Stomach (tissue), 9 donors: ENCODE data around the gene CHTF18. TPM values are rescaled to one million over a fixed set of nuclear protein-coding genes. Genes with fewer than 3 reads are reported as not detected.

Source experiments
- DNase-seq, 2 donors: peaks; one replicate each; pipeline versions ENCODE4 v3.0.0 to v3.0.0-alpha.2; 2013 to 2019
- H3K27ac ChIP-seq, 5 donors: fragments of 200-600 bp in 4 of 5; sonication (generic) in 4 of 5; one replicate each; pipeline ENCODE4 v1.5.1; 2013 to 2019; ENCODE audit warnings: mild to moderate bottlenecking in 1 of 5, moderate library complexity in 1 of 5
- H3K27me3 ChIP-seq, 3 donors: fragments of 200-600 bp; sonication (generic); one replicate each; pipeline ENCODE4 v1.5.1; 2017 to 2019; ENCODE audit warnings: mixed run types in 1 of 3
- H3K36me3 ChIP-seq, 4 donors: fragments of 200-600 bp; sonication (generic); 1 replicate in 3 of 4; 2 replicates in 1 of 4; pipeline ENCODE4 v1.5.1; 2016 to 2019
- H3K4me1 ChIP-seq, 4 donors: fragments of 200-600 bp; sonication (generic); one replicate each; pipeline ENCODE4 v1.5.1; 2016 to 2019
- H3K4me3 ChIP-seq, 4 donors: fragments of 200-600 bp; sonication (generic) in 3 of 4; one replicate each; pipeline ENCODE4 v1.5.1; 2016 to 2019; ENCODE audit warnings: mild to moderate bottlenecking in 1 of 4
- H3K9me3 ChIP-seq, 4 donors: fragments of 200-600 bp; sonication (generic); one replicate each; pipeline ENCODE4 v1.5.1; 2016 to 2019
- CTCF ChIP-seq, 7 experiments: fragments of 450-650 bp in 4 of 7; fragments of 200-600 bp in 3 of 7; sonication (generic) in 3 of 7; IDR thresholded peaks; one replicate each; pipeline ENCODE4 v1.5.1; 2016 to 2019; ENCODE audit warnings: antibody characterized with exemption in 7 of 7, control low read depth in 2 of 7, mild to moderate bottlenecking in 1 of 7
- EP300 ChIP-seq: sonication (generic); formaldehyde crosslinking; IDR thresholded peaks from one replicate; pipeline ENCODE4 v1.6.1; 2017; ENCODE audit warnings: antibody characterized with exemption
- POLR2A ChIP-seq, 4 donors: fragments of 450-650 bp; IDR thresholded peaks; one replicate each; pipeline ENCODE4 v1.6.1; 2016; ENCODE audit warnings: antibody characterized with exemption in 4 of 4, control low read depth in 2 of 4, mild to moderate bottlenecking in 1 of 4, moderate library complexity in 1 of 4
- POLR2AphosphoS5 ChIP-seq, 3 donors: sonication (generic); formaldehyde crosslinking; IDR thresholded peaks; one replicate each; pipeline ENCODE4 v1.6.1; 2016; ENCODE audit warnings: antibody characterized with exemption in 3 of 3
- WGBS, 5 donors: extraction: QIAGEN DNeasy Blood & Tissue Kit in 3 of 5; methylation state at CpG; one replicate each; pipeline versions ENCODE4 v1.1.5 to v1.1.7; 2013 to 2018; 5-methylcytosine and 5-hydroxymethylcytosine counted together
- intact Hi-C: fragments of 100-400 bp; cut with DNase I; formaldehyde crosslinking; loops from one replicate; pipeline ENCODE4 v1.15.1; 2023; ENCODE audit warnings: low total_unique reads
- polyA plus RNA-seq, 3 donors: library from polyadenylated mRNA; stranded (reverse); fragments of 200-250 nt; gene quantifications; one replicate each; pipeline ENCODE4 v1.2.3, GENCODE V29; 2013
- total RNA-seq, 5 donors: library from RNA; depleted of rRNA; stranded (reverse); fragments of >200 nt; gene quantifications; one replicate each; pipeline versions ENCODE4 v1.1.0 to v1.2.3, GENCODE V29; 2014 to 2016
- donor health status: healthy with polysubstance abuse.
- donor health status: Bipolar disorder and iron deficiency.
- donor health status: healthy.

Gene CHTF18
- total and polyA plus RNA-seq, 8 donors: 2.9 to 143 (median 21.5) TPM

- no peaks in the 10 kb centered on the region for H3K36me3 ChIP-seq
- peak overlapping the region; percentile 50 to 91 (median 80) for H3K4me3 ChIP-seq
- peaks cover 1 to 66% (median 21%) of the 10 kb centered on the region in 3 donors for H3K27me3 ChIP-seq
- peaks cover 0 to 12% (median 8%) of the 10 kb centered on the region in 4 donors for H3K9me3 ChIP-seq
- 14 to 39% (median 24%) methylated on average over 14 to 19 of the region's 19 CpGs for WGBS, 5 donors
- no peak for TF ChIP-seq CTCF (IDR thresholded peaks at IDR 0.05)
- TF ChIP-seq EP300: no peak
- no peak for TF ChIP-seq POLR2A (IDR thresholded peaks at IDR 0.05)
- TF ChIP-seq POLR2AphosphoS5 (IDR thresholded peaks at IDR 0.05): no peak
- no peak for DNase-seq
- intact Hi-C loops: no loop called here
- peaks cover 8 to 31% (median 25%) of the 10 kb centered on the region in 4 donors for H3K4me1 ChIP-seq
- H3K27ac ChIP-seq: peak overlapping the region; percentile 42 to 97 (median 95)
Observed at GRCh38 chr16:808085-808386, 19.6 kb downstream of the CHTF18 start.

- Histone ChIP-seq H3K4me3 (no peak overlapping the region), H3K36me3 (no peaks in the 10 kb centered on the region), H3K9me3 (peaks cover 0 to 12% (median 8%) of the 10 kb centered on the region in 4 donors), H3K27me3 (peaks cover 10 to 98% (median 54%) of the 10 kb centered on the region in 3 donors), H3K27ac (no peak overlapping the region), H3K4me1 (peaks cover 6 to 27% (median 11%) of the 10 kb centered on the region in 4 donors)
- WGBS, 5 donors: 9 to 30% (median 13%) methylated on average over 17 to 67 of the region's 67 CpGs
- intact Hi-C loops: loop anchor here (5.0 kb wide), 1 partner anchor 244 kb away; no protein-coding TSS in a partner anchor
- peak in 1 of 2 donors; percentile 75 for DNase-seq
- TF ChIP-seq EP300: no peak
- no peak for TF ChIP-seq POLR2AphosphoS5 (IDR thresholded peaks at IDR 0.05)
- TF ChIP-seq CTCF (IDR thresholded peaks at IDR 0.05): peak in 1 of 7 experiments; percentile 38
Observed at GRCh38 chr16:813204-813915, 24.9 kb downstream of the CHTF18 start.

- intact Hi-C loops: loop anchor here (5.0 kb wide), 1 partner anchor 243 kb away; no protein-coding TSS in a partner anchor
Observed at GRCh38 chr16:813916-814412, 25.5 kb downstream of the CHTF18 start.

GRCh38 chr16:814974-815373 is 26.6 kb downstream of the CHTF18 start:
- DNase-seq: no peak
- peaks cover 14 to 99% (median 69%) of the 10 kb centered on the region in 3 donors for H3K27me3 ChIP-seq
- no peak overlapping the region for H3K27ac ChIP-seq
- 68 to 78% (median 74%) methylated on average over 9 of the region's 9 CpGs for WGBS, 5 donors
- no peak overlapping the region for H3K4me3 ChIP-seq
- no peaks in the 10 kb centered on the region for H3K36me3 ChIP-seq
- H3K9me3 ChIP-seq: peaks cover 0 to 12% (median 8%) of the 10 kb centered on the region in 4 donors
- intact Hi-C loops: loop anchor here (5.0 kb wide), 1 partner anchor 242 kb away; no protein-coding TSS in a partner anchor
- peaks cover 0 to 20% (median 7%) of the 10 kb centered on the region in 4 donors for H3K4me1 ChIP-seq
- TF ChIP-seq EP300 (no peak), CTCF (IDR thresholded peaks at IDR 0.05) (no peak), POLR2AphosphoS5 (IDR thresholded peaks at IDR 0.05) (no peak)

More at GRCh38 chr16:813916-814412, 25.5 kb downstream of the CHTF18 start:
- peaks cover 0 to 12% (median 8%) of the 10 kb centered on the region in 4 donors for H3K9me3 ChIP-seq
- no peak for TF ChIP-seq POLR2A (IDR thresholded peaks at IDR 0.05)
- TF ChIP-seq POLR2AphosphoS5 (IDR thresholded peaks at IDR 0.05): no peak
- TF ChIP-seq EP300: no peak
- no peak for TF ChIP-seq CTCF (IDR thresholded peaks at IDR 0.05)
- H3K4me1 ChIP-seq: peaks cover 0 to 21% (median 7%) of the 10 kb centered on the region in 4 donors
- H3K36me3 ChIP-seq: no peaks in the 10 kb centered on the region
- H3K4me3 ChIP-seq: no peak overlapping the region
- WGBS, 5 donors: 58 to 65% (median 62%) methylated on average over 22 of the region's 22 CpGs
- no peak for DNase-seq
- H3K27ac ChIP-seq: no peak overlapping the region
- H3K27me3 ChIP-seq: peaks cover 14 to 98% (median 60%) of the 10 kb centered on the region in 3 donors
